ENCODE results near the gene KIAA2012.

- no peak for TF ChIP-seq POLR2AphosphoS5 (IDR thresholded peaks at IDR 0.05; ENCODE audit: low read depth, low read length)
- TF ChIP-seq SPI1 (IDR thresholded peaks at IDR 0.05; ENCODE audit: low read depth, low read length), result no peak
- TF ChIP-seq POLR2A (IDR thresholded peaks at IDR 0.05; ENCODE audit: low read depth, low read length), result no peak
Observed at GRCh38 chr2:202051499-202052161, 21.4 kb upstream of the KIAA2012 start.

Measured in GM12891 (cell line).